ENCODE results near the gene AKR1D1.

Gene AKR1D1

DNA sequence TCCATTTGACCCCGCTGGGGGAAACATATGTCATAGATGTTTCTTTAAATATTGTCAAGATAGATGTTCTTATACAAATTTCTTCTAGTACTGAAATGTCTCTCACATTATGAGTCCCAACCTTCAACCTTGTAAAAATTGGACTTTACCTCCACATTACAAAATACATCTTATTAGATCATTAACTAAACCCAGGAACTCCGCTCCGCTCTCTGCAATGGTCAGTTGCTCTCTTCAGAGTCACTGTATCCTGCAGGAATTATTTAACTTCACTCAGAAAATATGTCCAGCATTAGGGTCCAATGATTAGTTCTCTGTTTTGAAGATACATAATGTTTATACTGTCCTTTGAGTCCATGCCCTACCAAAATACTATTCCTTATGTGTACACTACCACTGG lies 8.5 kb upstream of the AKR1D1 start:
- Histone ChIP-seq H3K27me3 (replicated peaks; ENCODE audit: insufficient read depth, low read length) (no peaks in the 10 kb centered on the region), H3K79me2 (ENCODE audit: low read length) (no peaks in the 10 kb centered on the region), H3K27ac (ENCODE audit: low read length) (no peak overlapping the region), H2AFZ (ENCODE audit: low read length) (no peak overlapping the region), H3K4me1 (ENCODE audit: low read length) (no peaks in the 10 kb centered on the region), H3K4me3 (ENCODE audit: low read length) (no peak overlapping the region), H4K20me1 (ENCODE audit: insufficient read depth, low read length) (no peaks in the 10 kb centered on the region), H3F3A (ENCODE audit: insufficient read depth, low read length) (no peaks in the 10 kb centered on the region), H3K4me2 (ENCODE audit: low read depth, low read length) (no peak overlapping the region), H3K36me3 (replicated peaks; ENCODE audit: insufficient read depth, low read length) (no peaks in the 10 kb centered on the region), H3K9ac (ENCODE audit: low read length) (no peak overlapping the region), H3K9me2 (replicated peaks; ENCODE audit: insufficient read depth, low read length) (no peaks in the 10 kb centered on the region), H3K9me3 (replicated peaks; ENCODE audit: insufficient read depth, low read length) (no peaks in the 10 kb centered on the region)
- TF ChIP-seq, protein P1, sequence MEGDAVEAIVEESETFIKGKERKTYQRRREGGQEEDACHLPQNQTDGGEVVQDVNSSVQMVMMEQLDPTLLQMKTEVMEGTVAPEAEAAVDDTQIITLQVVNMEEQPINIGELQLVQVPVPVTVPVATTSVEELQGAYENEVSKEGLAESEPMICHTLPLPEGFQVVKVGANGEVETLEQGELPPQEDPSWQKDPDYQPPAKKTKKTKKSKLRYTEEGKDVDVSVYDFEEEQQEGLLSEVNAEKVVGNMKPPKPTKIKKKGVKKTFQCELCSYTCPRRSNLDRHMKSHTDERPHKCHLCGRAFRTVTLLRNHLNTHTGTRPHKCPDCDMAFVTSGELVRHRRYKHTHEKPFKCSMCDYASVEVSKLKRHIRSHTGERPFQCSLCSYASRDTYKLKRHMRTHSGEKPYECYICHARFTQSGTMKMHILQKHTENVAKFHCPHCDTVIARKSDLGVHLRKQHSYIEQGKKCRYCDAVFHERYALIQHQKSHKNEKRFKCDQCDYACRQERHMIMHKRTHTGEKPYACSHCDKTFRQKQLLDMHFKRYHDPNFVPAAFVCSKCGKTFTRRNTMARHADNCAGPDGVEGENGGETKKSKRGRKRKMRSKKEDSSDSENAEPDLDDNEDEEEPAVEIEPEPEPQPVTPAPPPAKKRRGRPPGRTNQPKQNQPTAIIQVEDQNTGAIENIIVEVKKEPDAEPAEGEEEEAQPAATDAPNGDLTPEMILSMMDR (IDR thresholded peaks at IDR 0.05; ENCODE audit: low read length) = no peak
- no peak for TF ChIP-seq EZH2 (optimal IDR thresholded peaks at IDR 0.05; ENCODE audit: low read depth, low read length)
- no peak for TF ChIP-seq EZH2phosphoT487 (IDR thresholded peaks at IDR 0.05; ENCODE audit: low read length)
- DNase-seq = no peak

DNA sequence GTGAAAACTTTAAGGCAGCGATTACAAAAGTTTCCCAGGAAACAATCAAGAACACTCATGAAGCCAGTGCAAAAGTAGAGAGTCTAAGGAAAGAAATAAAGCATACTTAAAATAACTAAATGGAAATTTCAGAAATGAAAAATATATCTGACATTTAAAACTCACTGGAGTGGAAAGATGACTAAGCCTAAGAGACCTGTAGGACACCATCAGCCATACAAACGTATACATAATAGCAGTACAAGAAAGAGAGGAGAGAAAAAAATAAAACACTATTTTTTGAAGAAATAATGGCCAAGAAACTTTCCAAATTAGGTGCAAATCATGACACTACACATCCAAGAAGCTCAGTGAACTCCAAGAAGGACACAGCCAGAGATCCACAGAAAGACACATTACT lies 5.4 kb upstream of the AKR1D1 start:
- Histone ChIP-seq H3F3A (ENCODE audit: insufficient read depth, low read length) (no peaks in the 10 kb centered on the region), H3K9me3 (replicated peaks; ENCODE audit: insufficient read depth, low read length) (no peaks in the 10 kb centered on the region), H3K4me1 (ENCODE audit: low read length) (peaks cover 5% of the 10 kb centered on the region; the same call in 1 of the 2 replicates), H3K27ac (ENCODE audit: low read length) (no peak overlapping the region), H3K4me3 (ENCODE audit: low read length) (no peak overlapping the region), H3K79me2 (ENCODE audit: low read length) (no peaks in the 10 kb centered on the region), H3K4me2 (ENCODE audit: low read depth, low read length) (no peak overlapping the region), H3K36me3 (replicated peaks; ENCODE audit: insufficient read depth, low read length) (no peaks in the 10 kb centered on the region), H2AFZ (ENCODE audit: low read length) (no peak overlapping the region), H3K9me2 (replicated peaks; ENCODE audit: insufficient read depth, low read length) (no peaks in the 10 kb centered on the region), H4K20me1 (ENCODE audit: insufficient read depth, low read length) (no peaks in the 10 kb centered on the region), H3K9ac (ENCODE audit: low read length) (no peak overlapping the region), H3K27me3 (replicated peaks; ENCODE audit: insufficient read depth, low read length) (no peaks in the 10 kb centered on the region)
- TF ChIP-seq EZH2phosphoT487 (IDR thresholded peaks at IDR 0.05; ENCODE audit: low read length) (no peak), EZH2 (optimal IDR thresholded peaks at IDR 0.05; ENCODE audit: low read depth, low read length) (no peak)
- TF ChIP-seq, protein P1 (IDR thresholded peaks at IDR 0.05; ENCODE audit: low read length) = no peak
- DNase-seq = no peak

DNA sequence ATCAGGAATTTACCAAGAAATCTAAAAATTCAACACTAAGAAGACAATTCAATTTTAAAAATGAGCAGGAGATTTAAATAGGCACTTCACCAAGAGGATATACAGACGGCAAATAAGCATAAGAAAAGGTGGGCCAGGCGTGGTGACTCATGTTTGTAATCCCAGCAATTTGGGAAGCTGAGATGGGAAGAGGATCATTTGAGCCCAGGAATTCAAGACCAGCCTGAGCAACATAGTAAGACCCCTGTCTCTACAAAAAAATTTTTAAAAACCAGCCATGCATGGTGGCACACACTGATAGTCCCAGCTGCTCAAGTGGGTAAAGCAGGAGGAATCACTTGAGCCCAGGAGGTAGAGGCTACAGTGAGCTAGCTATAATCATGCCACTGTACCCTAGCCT lies 3.5 kb upstream of the AKR1D1 start:
- Histone ChIP-seq H3K4me3 (ENCODE audit: low read length) (no peak overlapping the region), H3K9ac (ENCODE audit: low read length) (no peak overlapping the region), H3K36me3 (replicated peaks; ENCODE audit: insufficient read depth, low read length) (no peaks in the 10 kb centered on the region), H3K27me3 (replicated peaks; ENCODE audit: insufficient read depth, low read length) (no peaks in the 10 kb centered on the region), H3F3A (ENCODE audit: insufficient read depth, low read length) (no peaks in the 10 kb centered on the region), H2AFZ (ENCODE audit: low read length) (no peak overlapping the region), H3K4me2 (ENCODE audit: low read depth, low read length) (no peak overlapping the region), H4K20me1 (ENCODE audit: insufficient read depth, low read length) (no peaks in the 10 kb centered on the region), H3K9me2 (replicated peaks; ENCODE audit: insufficient read depth, low read length) (no peaks in the 10 kb centered on the region), H3K27ac (ENCODE audit: low read length) (no peak overlapping the region), H3K9me3 (replicated peaks; ENCODE audit: insufficient read depth, low read length) (no peaks in the 10 kb centered on the region), H3K4me1 (ENCODE audit: low read length) (peaks cover 5% of the 10 kb centered on the region; the same call in 1 of the 2 replicates), H3K79me2 (ENCODE audit: low read length) (no peaks in the 10 kb centered on the region)
- no peak for DNase-seq
- TF ChIP-seq EZH2 (optimal IDR thresholded peaks at IDR 0.05; ENCODE audit: low read depth, low read length) = no peak
- no peak for TF ChIP-seq EZH2phosphoT487 (IDR thresholded peaks at IDR 0.05; ENCODE audit: low read length)
- TF ChIP-seq, protein P1 (IDR thresholded peaks at IDR 0.05; ENCODE audit: low read length) = no peak
